GM19455 (cell line): ENCODE measurements around the gene SUFU.
A peak's percentile ranks its signal among the peaks of the same experiment; 100 is the strongest.
"Not testable (repeated sequence)": the region's sequence is repeated elsewhere in the genome, so short reads cannot be mapped to it uniquely, and the experiment has no call there.

Experiments used
- ATAC-seq: cut with Tn5 transposase; IDR thresholded peaks from one replicate; pipeline ENCODE4 v1.9.1; 2021; ENCODE audit not compliant: unreplicated experiment

SUFU gene

GRCh38 chr10:102479651-102480050, 24.1 kb upstream of the SUFU start:
- ATAC-seq, result no peak

- ATAC-seq, result no peak
Measured at GRCh38 chr10:102480396-102480795, 23.4 kb upstream of the SUFU start.

DNA sequence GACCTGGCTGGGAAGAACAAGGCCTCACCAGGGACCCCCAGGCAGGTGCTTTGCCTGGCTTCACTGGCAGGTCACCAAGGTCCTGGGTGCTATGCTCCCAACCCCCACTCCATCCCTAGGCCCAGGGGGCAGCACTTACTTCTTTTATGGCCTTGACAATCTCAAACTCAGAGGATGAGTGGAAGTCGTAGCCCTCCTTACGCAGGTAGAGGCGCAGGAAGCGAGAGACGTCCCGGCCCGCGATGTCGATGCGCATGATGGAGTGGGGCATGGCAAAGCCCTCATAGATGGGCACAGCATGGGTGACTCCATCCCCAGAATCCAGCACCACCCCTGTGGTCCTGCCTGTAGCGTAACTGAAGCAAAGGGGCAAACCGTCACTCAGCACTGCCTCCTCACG, 19.8 kb upstream of the SUFU start:
- no peak for ATAC-seq

- ATAC-seq, result no peak
Measured at GRCh38 chr10:102485093-102485784, 18.5 kb upstream of the SUFU start.

DNA sequence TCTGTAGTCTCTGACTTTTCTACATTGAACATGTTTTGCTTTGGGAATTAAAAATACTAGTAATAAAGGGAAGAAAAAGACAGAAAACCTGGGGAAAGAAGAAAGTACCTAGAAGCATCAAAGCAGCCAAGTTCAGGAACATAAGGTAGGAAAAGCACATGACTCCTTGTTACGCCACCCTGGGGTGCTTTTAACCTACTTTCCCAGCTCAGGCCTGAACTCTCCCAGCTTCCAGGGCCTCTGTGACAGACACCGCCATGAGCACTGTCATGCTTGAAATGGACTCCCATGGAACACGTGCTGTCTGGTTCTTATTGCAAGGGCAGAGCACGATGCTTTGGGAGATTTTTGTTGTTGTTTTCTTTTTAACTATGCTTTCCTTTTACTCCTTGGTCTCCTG, 12.6 kb upstream of the SUFU start:
- no peak for ATAC-seq

GRCh38 chr10:102492344-102492939, 11.3 kb upstream of the SUFU start:
- ATAC-seq, result no peak

GRCh38 chr10:102492983-102493382, 10.8 kb upstream of the SUFU start:
- ATAC-seq, result no peak

DNA sequence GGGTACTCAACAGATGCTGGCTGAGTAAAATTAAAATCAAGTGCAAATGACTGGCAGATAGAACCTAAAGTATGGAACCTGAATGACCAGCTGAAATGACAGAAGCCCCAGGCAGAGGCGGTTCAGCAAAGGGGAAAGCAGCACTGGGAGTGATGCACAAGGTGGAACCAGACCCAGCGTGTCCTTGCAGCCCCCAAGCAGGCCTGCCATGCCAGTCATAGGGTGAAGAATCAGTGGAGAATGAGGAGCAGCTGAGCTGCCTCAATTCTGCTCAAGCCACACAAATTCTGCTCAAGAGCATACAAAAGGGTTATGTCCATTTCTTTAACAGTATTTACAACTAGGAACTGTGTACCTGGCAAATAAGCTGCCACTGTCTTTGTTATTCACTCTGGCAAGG, 10.0 kb upstream of the SUFU start:
- ATAC-seq, result no peak

- no peak for ATAC-seq
Measured at GRCh38 chr10:102497545-102497944, 6.2 kb upstream of the SUFU start.

GRCh38 chr10:102499356-102499755, 4.4 kb upstream of the SUFU start:
- no peak for ATAC-seq

DNA sequence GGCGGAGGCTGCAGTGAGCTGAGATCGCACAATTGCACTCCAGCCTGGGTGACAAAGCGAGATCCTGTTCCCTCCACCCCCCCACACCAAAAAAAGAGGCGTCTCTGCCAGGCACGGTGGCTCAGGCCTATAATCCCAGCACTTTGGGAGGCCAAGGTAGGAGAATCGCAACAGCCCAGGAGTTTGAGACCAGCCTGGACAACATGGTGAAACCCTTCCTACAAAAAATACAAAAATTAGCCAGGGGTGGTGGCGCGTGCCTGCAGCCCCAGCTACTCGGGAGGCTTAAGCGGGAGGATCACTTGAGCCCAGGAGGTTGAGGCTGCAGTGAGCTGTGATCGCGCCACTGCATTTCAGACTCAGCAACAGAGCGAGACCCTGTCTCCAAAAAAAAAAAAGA, 3.1 kb upstream of the SUFU start:
- not testable (repeated sequence) for ATAC-seq

GRCh38 chr10:102501201-102502028, 2.4 kb upstream of the SUFU start:
- ATAC-seq, result no peak

GRCh38 chr10:102502029-102502336, 1.8 kb upstream of the SUFU start:
- peak; percentile 80 for ATAC-seq

GRCh38 chr10:102502337-102503151, 1.2 kb upstream of the SUFU start, which contains the start of gene ACTR1A:
Gene ACTR1A, minus strand, starts transcription at chr10:102502712. Its CDS starts 65 bp downstream, at chr10:102502647.
- peak; percentile 56 for ATAC-seq

GRCh38 chr10:102504179-102504975, 605 bp downstream of the SUFU start:
- no peak for ATAC-seq

GRCh38 chr10:102504976-102505300, 1.2 kb downstream of the SUFU start:
- ATAC-seq, result no peak

- no peak for ATAC-seq
Measured at GRCh38 chr10:102505462-102506115, 1.8 kb downstream of the SUFU start.

- no peak for ATAC-seq
Measured at GRCh38 chr10:102507521-102507920, 3.7 kb downstream of the SUFU start.

DNA sequence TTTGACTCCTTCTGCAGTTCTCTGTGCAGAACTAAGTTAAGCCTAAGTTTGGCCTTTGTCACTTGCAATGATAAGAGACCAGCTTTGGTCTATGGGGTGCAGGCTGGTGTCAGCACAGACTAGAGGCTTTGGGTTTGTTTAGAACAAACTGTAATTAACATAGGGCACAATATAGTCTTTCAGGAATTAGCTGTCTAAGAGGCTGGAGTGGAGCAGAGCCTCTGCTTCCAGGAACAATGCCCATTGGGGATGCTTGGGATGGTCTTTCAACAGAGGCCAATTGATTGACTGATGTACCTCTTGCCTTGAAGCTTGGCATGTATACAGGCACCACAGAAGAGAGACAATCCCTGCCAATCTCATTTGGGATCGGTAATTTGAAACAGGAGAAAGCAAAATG, 4.7 kb downstream of the SUFU start:
- ATAC-seq, result no peak

- ATAC-seq, result no peak
Measured at GRCh38 chr10:102509387-102509786, 5.6 kb downstream of the SUFU start.
